Stomach (tissue), 9 donors: ENCODE results near the gene CTTNBP2. TPM values are rescaled to one million over a fixed set of nuclear protein-coding genes. Genes with fewer than 3 reads are reported as not detected.

Experiments used
- DNase-seq, 2 donors: peaks; one replicate each; pipeline versions ENCODE4 v3.0.0 to v3.0.0-alpha.2; 2013 to 2019
- H3K27ac ChIP-seq, 5 donors: fragments of 200-600 bp in 4 of 5; sonication (generic) in 4 of 5; one replicate each; pipeline ENCODE4 v1.5.1; 2013 to 2019; ENCODE audit warnings: mild to moderate bottlenecking in 1 of 5, moderate library complexity in 1 of 5
- H3K27me3 ChIP-seq, 3 donors: fragments of 200-600 bp; sonication (generic); one replicate each; pipeline ENCODE4 v1.5.1; 2017 to 2019; ENCODE audit warnings: mixed run types in 1 of 3
- H3K36me3 ChIP-seq, 4 donors: fragments of 200-600 bp; sonication (generic); 1 replicate in 3 of 4; 2 replicates in 1 of 4; pipeline ENCODE4 v1.5.1; 2016 to 2019
- H3K4me1 ChIP-seq, 4 donors: fragments of 200-600 bp; sonication (generic); one replicate each; pipeline ENCODE4 v1.5.1; 2016 to 2019
- H3K4me3 ChIP-seq, 4 donors: fragments of 200-600 bp; sonication (generic) in 3 of 4; one replicate each; pipeline ENCODE4 v1.5.1; 2016 to 2019; ENCODE audit warnings: mild to moderate bottlenecking in 1 of 4
- H3K9me3 ChIP-seq, 4 donors: fragments of 200-600 bp; sonication (generic); one replicate each; pipeline ENCODE4 v1.5.1; 2016 to 2019
- EP300 ChIP-seq: sonication (generic); formaldehyde crosslinking; IDR thresholded peaks from one replicate; pipeline ENCODE4 v1.6.1; 2017; ENCODE audit warnings: antibody characterized with exemption
- POLR2A ChIP-seq, 4 donors: fragments of 450-650 bp; IDR thresholded peaks; one replicate each; pipeline ENCODE4 v1.6.1; 2016; ENCODE audit warnings: antibody characterized with exemption in 4 of 4, control low read depth in 2 of 4, mild to moderate bottlenecking in 1 of 4, moderate library complexity in 1 of 4
- POLR2AphosphoS5 ChIP-seq, 3 donors: sonication (generic); formaldehyde crosslinking; IDR thresholded peaks; one replicate each; pipeline ENCODE4 v1.6.1; 2016; ENCODE audit warnings: antibody characterized with exemption in 3 of 3
- WGBS, 5 donors: extraction: QIAGEN DNeasy Blood & Tissue Kit in 3 of 5; methylation state at CpG; one replicate each; pipeline versions ENCODE4 v1.1.5 to v1.1.7; 2013 to 2018; 5-methylcytosine and 5-hydroxymethylcytosine counted together
- intact Hi-C: fragments of 100-400 bp; cut with DNase I; formaldehyde crosslinking; loops from one replicate; pipeline ENCODE4 v1.15.1; 2023; ENCODE audit warnings: low total_unique reads
- polyA plus RNA-seq, 3 donors: library from polyadenylated mRNA; stranded (reverse); fragments of 200-250 nt; gene quantifications; one replicate each; pipeline ENCODE4 v1.2.3, GENCODE V29; 2013
- total RNA-seq, 5 donors: library from RNA; depleted of rRNA; stranded (reverse); fragments of >200 nt; gene quantifications; one replicate each; pipeline versions ENCODE4 v1.1.0 to v1.2.3, GENCODE V29; 2014 to 2016
- TF ChIP-seq, protein P1 (sequence below), 7 experiments: fragments of 450-650 bp in 4 of 7; fragments of 200-600 bp in 3 of 7; sonication (generic) in 3 of 7; IDR thresholded peaks; one replicate each; pipeline ENCODE4 v1.5.1; 2016 to 2019; ENCODE audit warnings: antibody characterized with exemption in 7 of 7, control low read depth in 2 of 7, mild to moderate bottlenecking in 1 of 7
- donor health status: healthy with polysubstance abuse.
- donor health status: Bipolar disorder and iron deficiency.
- donor health status: healthy.

The CTTNBP2 gene
- total and polyA plus RNA-seq, 8 donors: 0.62 to 56.4 (median 5.6) TPM

DNA sequence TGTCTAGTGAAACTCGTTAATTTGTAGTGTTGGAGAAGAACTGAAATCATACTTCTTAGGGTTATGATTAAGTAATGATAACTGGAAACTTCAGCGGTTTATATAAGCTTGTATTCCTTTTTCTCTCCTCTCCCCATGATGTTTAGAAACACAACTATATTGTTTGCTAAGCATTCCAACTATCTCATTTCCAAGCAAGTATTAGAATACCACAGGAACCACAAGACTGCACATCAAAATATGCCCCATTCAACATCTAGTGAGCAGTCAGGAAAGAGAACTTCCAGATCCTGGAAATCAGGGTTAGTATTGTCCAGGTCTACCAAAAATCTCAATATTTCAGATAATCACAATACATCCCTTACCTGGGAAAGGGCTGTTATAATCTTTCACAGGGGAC, 205.8 kb downstream of the CTTNBP2 start:
- H3K36me3 ChIP-seq: no peaks in the 10 kb centered on the region
- H3K27me3 ChIP-seq: no peaks in the 10 kb centered on the region
- DNase-seq: no peak
- no peak overlapping the region for H3K27ac ChIP-seq
- 70 to 83% (median 74%) methylated on average over 2 of the region's 2 CpGs for WGBS, 5 donors
- H3K4me3 ChIP-seq: no peak overlapping the region
- no peaks in the 10 kb centered on the region for H3K9me3 ChIP-seq
- H3K4me1 ChIP-seq: no peaks in the 10 kb centered on the region
- no peak for TF ChIP-seq POLR2A (IDR thresholded peaks at IDR 0.05)
- no peak for TF ChIP-seq POLR2AphosphoS5 (IDR thresholded peaks at IDR 0.05)
- TF ChIP-seq EP300: no peak
- TF ChIP-seq, protein P1, sequence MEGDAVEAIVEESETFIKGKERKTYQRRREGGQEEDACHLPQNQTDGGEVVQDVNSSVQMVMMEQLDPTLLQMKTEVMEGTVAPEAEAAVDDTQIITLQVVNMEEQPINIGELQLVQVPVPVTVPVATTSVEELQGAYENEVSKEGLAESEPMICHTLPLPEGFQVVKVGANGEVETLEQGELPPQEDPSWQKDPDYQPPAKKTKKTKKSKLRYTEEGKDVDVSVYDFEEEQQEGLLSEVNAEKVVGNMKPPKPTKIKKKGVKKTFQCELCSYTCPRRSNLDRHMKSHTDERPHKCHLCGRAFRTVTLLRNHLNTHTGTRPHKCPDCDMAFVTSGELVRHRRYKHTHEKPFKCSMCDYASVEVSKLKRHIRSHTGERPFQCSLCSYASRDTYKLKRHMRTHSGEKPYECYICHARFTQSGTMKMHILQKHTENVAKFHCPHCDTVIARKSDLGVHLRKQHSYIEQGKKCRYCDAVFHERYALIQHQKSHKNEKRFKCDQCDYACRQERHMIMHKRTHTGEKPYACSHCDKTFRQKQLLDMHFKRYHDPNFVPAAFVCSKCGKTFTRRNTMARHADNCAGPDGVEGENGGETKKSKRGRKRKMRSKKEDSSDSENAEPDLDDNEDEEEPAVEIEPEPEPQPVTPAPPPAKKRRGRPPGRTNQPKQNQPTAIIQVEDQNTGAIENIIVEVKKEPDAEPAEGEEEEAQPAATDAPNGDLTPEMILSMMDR (IDR thresholded peaks at IDR 0.05): no peak
- intact Hi-C loops: no loop called here

DNA sequence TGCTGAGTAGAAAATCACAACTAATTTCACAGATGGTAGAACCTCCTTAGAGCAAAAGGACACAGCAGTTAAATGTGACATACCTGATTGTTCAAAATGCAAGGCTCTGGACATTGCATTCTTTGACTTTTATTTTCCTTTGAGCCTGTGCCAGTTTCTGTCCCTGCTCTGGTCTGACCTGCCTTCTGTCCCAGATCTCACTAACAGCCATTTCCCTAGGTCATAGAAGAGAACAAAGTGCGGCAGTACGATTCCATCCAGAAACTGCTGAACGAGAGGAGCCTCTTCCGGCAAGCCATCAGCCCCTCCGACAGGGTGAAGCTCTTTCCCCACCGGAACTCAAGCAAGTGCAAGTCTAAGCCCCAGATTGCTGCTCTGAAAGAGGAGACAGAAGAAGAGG, 206.6 kb downstream of the CTTNBP2 start:
- H3K27me3 ChIP-seq: no peaks in the 10 kb centered on the region
- intact Hi-C loops: no loop called here
- H3K4me3 ChIP-seq: no peak overlapping the region
- no peak overlapping the region for H3K27ac ChIP-seq
- TF ChIP-seq EP300 (no peak), POLR2AphosphoS5 (IDR thresholded peaks at IDR 0.05) (no peak), POLR2A (IDR thresholded peaks at IDR 0.05) (no peak)
- TF ChIP-seq, protein P1 (IDR thresholded peaks at IDR 0.05): no peak
- DNase-seq: no peak
- WGBS, 5 donors: 91 to 97% (median 94%) methylated on average over 6 of the region's 6 CpGs
- no peaks in the 10 kb centered on the region for H3K36me3 ChIP-seq
- H3K4me1 ChIP-seq: no peaks in the 10 kb centered on the region
- H3K9me3 ChIP-seq: no peaks in the 10 kb centered on the region

DNA sequence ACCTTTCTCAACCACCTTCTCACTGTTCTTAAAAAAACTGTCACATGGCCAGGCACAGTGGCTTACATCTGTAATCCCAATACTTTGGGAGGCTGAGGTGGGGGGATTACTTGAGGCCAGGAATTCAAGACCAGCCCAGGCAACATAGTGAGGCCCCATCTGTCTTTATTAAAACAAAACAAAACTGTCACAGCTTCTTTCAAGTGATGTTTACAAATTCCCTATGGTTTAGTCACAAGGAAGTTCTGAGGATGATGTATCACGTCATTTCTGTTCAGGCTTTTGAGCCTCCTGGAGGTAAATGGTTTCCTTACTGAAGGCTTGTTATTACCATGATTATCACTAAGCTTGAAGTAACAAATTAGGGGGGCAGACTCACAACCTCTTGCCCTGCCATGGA, 207.2 kb downstream of the CTTNBP2 start:
- Histone ChIP-seq H3K4me1 (no peaks in the 10 kb centered on the region), H3K9me3 (no peaks in the 10 kb centered on the region), H3K27me3 (no peaks in the 10 kb centered on the region), H3K4me3 (no peak overlapping the region), H3K36me3 (no peaks in the 10 kb centered on the region), H3K27ac (no peak overlapping the region)
- intact Hi-C loops: no loop called here
- WGBS, 5 donors: 47 to 81% (median 64%) methylated on average over 1 of the region's 1 CpG
- TF ChIP-seq, protein P1 (IDR thresholded peaks at IDR 0.05): no peak
- TF ChIP-seq POLR2AphosphoS5 (IDR thresholded peaks at IDR 0.05) (no peak), EP300 (no peak), POLR2A (IDR thresholded peaks at IDR 0.05) (no peak)
- DNase-seq: no peak

DNA sequence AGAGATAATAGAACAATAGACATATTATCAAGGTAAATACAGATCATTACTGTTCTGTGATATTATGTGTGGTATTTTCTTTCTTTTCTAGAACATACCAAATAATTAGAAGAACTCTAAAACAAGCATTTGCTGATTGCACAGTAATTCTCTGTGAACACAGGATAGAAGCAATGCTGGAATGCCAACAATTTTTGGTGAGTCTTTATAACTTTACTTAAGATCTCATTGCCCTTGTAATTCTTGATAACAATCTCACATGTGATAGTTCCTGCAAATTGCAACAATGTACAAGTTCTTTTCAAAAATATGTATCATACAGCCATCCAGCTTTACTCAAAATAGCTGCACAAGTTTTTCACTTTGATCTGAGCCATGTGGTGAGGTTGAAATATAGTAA, 207.9 kb downstream of the CTTNBP2 start:
- Histone ChIP-seq H3K4me1 (no peaks in the 10 kb centered on the region), H3K27ac (no peak overlapping the region), H3K4me3 (no peak overlapping the region), H3K27me3 (no peaks in the 10 kb centered on the region), H3K9me3 (no peaks in the 10 kb centered on the region), H3K36me3 (no peaks in the 10 kb centered on the region)
- intact Hi-C loops: no loop called here
- DNase-seq: no peak
- TF ChIP-seq EP300 (no peak), POLR2A (IDR thresholded peaks at IDR 0.05) (no peak), POLR2AphosphoS5 (IDR thresholded peaks at IDR 0.05) (no peak)
- TF ChIP-seq, protein P1 (IDR thresholded peaks at IDR 0.05): no peak
